GM19468 (cell line): ENCODE data around the gene GNG13.
"Not testable (repeated sequence)": the region's sequence is repeated elsewhere in the genome, so short reads cannot be mapped to it uniquely, and the experiment has no call there.

Source experiments
- ATAC-seq: cut with Tn5 transposase; IDR thresholded peaks from one replicate; pipeline ENCODE4 v1.9.1; 2021; ENCODE audit warnings: mild to moderate bottlenecking, moderate library complexity, moderate number of reproducible peaks; ENCODE audit not compliant: unreplicated experiment; ENCODE audit errors: extremely low read depth

GNG13 gene

DNA sequence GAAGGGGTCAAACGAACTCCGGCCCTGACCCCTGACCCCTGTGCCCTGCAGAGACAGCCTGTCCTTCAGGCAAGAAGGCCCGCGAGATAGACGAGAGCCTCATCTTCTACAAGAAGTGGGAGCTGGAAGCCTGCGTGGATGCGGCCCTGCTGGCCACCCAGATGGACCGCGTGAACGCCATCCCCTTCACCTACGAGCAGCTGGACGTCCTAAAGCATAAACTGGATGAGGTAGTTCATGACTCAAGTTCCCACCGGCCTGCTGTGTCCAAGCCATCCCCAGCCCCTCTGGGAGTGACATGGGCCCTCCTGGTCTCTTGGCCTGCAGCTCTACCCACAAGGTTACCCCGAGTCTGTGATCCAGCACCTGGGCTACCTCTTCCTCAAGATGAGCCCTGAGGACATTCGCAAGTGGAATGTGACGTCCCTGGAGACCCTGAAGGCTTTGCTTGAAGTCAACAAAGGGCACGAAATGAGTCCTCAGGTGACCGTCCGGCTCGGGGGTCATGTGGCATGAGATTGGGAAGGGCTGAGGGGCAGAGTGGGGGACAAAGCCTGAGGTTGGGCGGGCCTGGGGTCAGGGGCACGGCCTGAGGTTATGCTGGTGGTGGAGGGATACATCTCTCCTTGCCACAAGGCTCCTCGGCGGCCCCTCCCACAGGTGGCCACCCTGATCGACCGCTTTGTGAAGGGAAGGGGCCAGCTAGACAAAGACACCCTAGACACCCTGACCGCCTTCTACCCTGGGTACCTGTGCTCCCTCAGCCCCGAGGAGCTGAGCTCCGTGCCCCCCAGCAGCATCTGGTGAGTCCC, 34.3 kb downstream of the GNG13 start:
- no peak for ATAC-seq

DNA sequence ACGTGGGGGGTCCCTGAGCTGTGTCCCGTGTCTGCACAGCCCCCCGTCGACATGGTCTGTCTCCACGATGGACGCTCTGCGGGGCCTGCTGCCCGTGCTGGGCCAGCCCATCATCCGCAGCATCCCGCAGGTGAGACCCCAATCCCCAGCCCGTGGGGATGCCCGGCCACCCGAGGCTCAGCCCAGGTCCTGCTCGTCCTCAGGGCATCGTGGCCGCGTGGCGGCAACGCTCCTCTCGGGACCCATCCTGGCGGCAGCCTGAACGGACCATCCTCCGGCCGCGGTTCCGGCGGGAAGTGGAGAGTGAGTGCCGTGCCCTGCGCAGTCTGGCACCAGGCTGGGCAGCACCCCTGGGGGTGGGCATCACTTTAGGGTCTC, 35.1 kb downstream of the GNG13 start:
- no peak for ATAC-seq

DNA sequence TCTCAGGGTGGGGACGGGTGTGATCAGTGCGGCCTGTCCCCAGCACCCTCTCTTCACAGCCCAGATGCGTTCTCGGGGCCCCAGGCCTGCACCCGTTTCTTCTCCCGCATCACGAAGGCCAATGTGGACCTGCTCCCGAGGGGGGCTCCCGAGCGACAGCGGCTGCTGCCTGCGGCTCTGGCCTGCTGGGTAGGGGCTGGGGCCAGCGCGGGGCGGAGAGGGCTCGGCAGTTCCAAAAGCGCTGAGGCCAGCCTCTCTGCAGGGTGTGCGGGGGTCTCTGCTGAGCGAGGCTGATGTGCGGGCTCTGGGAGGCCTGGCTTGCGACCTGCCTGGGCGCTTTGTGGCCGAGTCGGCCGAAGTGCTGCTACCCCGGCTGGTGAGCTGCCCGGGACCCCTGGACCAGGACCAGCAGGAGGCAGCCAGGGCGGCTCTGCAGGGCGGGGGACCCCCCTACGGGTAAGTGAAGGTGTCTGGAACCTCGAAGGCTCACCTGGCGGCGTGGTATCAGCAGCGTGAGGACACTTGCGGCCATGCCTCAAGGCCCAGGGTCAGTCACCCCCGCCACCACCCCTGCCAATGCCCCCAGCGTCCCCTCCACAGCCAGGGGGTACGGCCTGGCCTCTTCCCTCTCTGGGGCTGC, 35.6 kb downstream of the GNG13 start:
- ATAC-seq, result no peak

DNA sequence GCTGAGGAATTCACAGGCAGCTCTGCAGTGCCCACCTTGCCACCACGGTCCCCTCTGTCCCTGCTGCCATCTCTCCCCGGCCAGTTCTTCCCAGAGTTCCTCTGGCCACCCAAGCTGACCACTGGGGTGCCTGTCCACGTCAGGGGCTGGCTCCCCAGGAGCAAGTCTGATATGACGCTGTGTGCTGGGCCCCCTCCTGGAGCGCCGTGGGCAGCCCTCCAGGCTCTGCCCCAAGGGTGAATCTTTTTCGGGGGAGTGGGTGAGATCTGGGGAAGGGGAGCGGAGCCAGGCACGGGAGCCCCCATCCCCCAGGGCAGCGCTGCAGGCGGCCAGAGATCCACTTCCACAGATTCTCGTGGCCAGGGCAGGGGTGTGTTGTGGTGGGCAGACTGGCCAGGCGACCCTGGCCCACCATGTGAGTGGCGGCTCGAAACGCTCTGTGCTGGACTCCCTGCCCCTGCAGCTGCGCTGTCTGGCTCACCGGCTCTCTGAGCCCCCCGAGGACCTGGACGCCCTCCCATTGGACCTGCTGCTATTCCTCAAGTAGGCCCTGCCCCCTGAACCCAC, 36.3 kb downstream of the GNG13 start:
- no peak for ATAC-seq

DNA sequence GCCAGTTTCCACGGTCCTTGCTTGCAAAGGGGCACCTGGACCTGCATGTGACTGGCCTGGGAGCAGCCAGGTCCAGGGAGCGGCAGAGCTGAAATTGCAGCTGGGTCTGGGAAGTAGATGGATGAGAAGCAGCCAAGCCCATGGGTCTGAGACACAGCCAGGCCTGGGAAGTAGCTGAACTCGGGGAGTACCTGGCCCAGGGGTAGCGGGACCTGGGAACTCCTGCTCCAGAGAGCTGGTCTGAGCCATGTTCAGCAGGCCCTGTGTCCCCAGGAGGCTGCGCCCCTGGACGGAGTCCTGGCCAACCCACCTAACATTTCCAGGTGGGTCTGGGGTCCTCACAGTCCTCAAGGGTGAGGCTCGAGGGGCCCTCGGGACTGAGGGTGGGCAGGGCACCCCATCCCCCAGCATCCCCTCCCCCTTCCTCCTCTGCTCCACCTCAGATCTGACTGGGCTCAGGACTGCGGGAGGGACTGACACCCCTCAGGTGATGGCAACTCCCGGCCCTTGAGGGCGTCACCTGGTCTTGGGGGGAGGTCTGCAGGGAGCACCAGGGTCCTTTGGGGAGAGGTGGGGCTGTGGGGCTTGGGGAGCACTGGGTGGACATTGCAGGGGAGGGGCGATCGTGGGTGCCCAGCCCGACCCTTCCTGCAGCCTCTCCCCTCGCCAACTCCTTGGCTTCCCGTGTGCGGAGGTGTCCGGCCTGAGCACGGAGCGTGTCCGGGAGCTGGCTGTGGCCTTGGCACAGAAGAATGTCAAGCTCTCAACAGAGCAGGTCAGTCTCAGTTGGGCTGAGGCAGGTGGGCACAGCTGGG, 37.0 kb downstream of the GNG13 start:
- ATAC-seq, result no peak

DNA sequence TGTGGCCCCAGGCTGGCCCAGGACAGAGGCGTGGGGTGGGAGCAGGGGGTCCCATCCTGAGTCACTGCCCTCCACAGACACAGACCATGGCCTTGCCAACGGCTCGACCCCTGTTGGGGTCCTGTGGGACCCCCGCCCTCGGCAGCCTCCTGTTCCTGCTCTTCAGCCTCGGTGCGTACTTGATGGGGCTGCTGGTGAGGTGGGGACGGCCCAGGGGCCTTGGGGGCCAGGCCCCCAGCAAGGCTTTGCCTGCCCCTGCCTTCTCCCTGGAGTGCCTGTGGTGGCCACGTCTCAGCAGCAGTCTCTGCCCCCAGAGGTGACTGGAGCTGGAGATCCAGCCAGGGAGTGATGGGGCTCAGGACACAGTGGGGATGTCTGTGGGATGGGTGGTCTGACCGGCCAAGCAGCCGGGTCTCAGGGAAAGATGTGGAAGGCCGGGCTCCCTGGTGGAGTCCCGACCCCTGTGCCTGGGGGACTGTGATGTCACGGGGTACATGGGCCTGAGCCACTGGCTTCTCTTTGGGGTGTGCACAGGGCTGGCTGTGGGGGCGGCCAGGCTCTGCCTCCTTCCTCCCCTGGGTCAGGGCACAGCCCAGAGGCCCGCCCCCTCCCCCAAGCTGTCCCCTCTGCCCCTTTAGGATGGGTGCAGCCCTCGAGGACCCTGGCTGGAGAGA, 37.8 kb downstream of the GNG13 start:
- no peak for ATAC-seq

DNA sequence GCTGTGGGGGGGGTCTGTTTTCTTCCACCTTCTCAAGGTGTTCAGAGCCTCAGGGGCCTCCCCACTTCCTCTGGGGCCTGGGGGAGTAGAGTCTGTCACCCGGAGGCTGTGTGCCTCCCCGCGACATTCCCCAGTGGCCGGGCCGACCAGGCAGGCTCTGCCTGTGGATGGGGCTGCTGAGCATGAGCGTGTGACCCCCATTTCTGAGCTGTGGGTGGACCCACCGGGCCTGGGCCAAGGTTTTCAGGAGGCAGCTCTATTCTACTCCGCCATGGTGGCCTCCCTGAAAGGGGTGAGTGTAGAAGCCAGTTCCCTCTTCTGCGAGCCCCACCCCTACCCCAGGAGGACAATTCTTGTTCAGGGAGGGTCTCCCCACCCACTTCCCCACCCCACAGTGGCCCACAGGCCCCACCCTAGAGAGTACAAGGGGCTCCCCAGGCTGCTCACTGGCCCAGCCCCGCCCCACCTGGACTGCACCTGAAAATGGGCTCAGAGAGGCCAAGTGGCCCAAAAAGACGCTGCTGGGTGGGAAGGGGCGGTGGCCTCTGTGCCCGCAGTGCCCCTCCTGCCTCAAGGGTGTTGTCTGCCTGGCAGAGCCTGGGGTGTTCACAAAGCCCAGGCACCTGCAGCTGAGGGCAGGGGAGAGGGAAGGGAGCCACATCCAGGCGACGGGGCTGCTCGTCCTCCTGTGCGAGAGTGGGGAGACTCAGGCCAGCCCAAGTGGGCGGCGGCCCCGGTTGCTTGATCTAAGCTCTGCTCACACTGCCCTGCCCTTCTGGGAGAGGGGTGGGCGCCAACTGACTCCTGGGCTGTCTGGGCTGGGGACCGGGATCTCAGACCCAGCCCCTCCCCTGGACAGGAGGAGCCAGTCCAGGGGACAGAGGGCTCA, 38.7 kb downstream of the GNG13 start:
- ATAC-seq, result no peak

DNA sequence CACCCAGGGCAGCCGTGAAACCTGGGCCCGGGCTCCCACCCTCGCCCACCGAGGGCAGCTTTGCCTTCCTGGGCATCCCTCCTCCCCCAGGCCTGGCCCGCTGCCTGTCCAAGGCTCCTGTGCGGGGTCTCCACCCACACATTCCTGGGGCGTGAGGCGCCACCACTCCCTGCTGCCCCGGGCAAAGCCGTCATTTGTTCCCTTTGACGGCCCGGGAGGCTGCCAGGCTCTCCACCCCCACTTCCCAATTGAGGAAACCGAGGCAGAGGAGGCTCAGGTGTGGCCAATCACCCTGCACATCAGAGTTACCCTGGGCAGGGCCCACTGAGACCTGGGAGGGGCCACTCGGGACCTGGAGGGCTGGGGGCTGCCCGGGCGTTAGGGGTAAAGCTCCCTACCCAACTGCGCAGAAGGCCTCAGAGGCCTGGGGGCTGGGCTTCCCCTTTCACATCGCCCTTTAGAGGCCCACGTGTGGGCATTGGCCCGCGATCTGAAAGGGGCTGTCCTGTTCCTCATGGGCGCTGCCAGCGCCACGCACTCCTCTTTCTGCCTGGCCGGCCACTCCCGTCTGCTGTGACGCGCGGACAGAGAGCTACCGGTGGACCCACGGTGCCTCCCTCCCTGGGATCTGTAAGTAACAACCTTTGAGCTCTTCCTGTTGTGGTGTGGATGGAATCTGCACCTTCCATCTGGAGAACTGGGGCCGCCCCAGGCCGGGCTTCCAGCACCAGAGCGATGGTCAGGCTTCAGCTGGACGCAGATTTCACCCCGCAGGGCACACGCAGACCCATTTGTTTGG, 39.8 kb downstream of the GNG13 start, which contains the start of gene MSLN:
Gene MSLN, plus strand, starts transcription at position 190 of the 799 bp plus-strand sequence. CDS start 1,947 bp downstream, outside the sequence.
- no peak for ATAC-seq

DNA sequence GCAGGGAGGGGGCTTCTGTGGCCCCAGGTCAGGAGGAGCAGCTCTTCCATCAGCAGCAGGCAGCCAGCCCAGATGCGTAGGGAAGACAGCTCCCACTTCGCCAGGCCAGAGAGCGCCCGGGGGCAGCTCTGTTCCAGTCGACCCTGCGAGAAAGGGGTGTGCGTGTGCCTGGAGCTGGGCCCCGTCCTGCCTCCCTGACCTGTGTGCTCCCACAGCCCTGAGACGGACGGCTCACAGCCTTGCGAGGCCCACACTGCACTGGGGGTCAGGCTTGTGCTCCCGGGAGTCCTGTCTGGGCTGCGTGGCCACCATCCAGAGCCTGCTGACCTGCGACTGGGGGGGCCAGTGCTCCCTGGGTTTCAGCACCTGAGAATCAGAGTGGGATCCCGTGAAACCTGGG, 40.5 kb downstream of the GNG13 start:
- no peak for ATAC-seq

DNA sequence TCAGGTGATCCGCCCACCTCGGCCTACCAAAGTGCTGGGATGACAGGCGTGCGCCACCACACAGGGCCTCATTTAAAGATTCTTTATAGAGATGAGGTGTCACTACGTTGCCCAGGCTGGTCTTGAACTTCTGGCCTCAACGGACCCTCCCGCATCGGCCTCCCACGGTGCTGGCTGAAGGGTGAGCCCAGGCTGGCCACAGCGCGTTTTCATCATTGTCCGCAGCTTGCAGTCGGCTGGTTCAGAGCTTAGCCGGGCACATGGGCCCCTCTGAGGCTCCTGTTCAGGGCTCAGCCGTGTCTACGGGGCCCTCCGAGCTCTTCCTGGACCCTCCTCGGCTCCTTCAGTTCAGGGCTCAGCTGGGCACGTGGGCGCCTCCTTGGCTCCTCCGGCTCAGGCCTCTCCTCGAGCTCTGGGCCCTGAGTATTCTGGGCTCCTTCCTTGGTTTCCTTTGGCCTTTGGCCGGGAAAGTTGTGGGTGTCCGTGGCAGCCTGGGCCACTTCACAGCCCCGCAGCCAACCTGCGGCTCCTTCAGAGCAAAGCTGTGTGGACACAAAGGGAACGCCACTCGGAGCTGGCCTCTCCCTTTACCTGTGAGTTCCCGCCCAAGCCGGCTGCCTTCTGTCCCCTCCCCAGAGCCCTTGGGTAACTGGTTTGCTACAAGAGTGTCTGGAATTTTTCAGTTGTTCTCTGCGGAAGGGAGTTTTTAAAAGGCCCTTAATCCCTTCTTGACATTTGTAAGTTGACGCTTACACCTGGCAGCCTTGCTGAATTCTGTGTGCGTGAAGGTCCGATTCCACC, 41.2 kb downstream of the GNG13 start:
- ATAC-seq, result no peak

DNA sequence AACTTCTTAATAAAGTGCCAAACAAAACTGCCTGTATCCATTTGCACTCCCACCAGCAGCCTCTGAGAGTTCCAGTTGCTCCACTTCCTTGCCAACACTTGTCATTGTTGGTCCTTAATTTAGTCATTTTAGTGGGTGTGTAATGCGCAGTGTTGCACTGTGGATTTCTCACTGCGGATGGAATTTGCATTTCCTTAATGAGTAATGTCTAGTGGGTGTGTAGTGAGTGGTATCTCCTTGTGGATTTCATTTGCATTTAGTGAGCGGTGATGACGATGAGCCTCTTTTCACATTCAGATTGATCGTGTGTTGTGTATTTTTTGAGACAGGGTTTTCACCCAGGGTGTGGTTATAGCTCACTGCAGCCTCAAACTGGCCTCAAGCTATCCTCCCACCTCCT, 44.1 kb downstream of the GNG13 start:
- ATAC-seq, result no peak

DNA sequence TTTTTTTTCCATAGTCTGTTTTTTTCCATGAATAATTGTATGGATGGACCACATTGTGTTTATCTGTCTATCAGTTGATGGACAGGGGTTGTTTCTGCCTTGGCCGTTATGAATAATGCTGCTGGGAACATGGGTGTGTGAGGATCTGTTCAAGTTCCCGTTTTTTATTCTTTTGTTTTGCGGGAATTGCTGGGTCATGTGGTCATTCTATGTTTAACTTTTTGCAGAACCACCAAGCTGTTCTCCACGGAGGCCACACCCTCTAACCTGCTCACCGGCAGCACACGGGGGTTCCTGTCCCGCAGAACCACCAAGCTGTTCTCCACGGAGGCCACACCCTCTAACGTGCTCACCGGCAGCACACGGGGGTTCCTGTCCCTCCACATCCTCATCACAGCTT, 45.9 kb downstream of the GNG13 start:
- ATAC-seq, result no peak

DNA sequence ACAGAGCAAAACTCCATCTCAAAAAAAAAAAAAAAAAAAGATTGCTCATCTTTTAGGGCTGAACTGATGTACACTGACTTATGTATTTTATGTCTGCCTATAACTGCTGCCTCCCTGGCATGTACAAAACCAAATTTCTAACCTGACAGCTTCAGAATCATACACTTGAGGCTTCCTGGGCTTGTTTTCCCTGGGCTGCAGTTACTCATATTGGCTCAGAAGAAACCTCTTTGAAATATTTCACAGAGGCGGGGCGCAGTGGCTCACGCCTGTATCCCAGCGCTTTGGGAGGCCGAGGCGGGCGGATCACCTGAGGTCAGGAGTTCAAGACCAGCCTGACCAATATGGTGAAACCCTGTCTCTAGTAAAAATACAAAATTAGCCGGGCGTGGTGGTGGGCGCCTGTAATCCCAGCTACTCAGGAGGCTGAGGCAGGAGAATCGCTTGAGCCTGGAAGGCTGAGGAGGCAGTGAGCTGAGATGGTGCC, 46.4 kb downstream of the GNG13 start:
- ATAC-seq, result not testable (repeated sequence)

DNA sequence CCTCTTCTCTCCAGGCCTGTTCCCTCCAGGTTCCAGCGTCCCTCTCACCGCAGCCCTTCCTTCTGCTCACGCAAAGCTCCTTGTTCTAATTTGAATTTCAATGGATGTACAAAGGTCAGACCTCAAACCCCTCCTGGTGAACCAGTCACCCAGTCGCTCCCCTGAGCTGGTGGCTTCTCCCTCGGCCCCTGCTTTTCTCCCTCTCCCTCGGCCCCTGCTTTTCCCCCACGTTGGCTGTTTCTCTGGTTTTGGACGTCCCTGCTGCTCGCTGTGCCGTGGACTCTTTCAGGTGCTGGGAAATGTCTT, 48.6 kb downstream of the GNG13 start:
- ATAC-seq, result no peak

DNA sequence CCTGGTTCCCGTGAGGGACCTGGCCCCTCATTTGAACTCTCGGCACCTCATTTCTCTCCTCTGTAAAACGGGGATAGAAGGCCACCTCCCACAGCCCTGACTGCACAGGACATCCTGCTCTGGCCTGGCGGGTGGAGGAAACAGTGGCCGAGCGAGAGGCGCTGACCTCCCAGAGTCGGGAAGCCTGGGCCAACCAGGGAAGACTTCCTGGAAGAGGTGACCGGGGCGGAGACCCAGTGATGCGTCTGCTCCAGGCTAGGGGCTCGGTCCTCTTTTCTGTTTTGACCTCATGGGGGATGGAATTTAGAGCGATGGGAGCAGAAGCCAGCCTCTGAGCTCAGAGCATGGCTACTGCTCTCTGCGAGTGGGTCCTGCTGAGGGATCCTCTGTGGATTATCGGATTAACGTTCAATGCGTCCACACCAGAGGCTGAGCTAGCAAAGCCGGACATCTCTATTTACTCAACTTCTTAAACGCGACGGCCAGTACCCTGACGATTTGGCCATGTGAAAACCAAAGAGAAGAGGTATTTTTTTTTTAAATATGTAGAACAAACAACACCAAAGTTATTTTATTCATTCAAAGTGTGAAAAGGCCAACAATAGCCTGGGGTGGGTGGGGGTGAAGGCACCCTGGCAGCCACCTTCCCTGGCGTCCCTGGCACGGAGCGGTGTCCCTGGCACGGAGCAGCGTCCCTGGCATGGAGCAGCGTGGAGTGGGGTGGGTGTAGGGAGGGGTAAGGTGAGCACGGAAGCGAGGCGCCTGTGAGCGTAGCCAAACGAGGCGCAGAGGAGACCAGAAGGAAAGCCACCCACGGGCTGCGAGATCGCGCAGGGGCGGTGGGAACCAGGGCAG, 49.2 kb downstream of the GNG13 start:
- no peak for ATAC-seq

DNA sequence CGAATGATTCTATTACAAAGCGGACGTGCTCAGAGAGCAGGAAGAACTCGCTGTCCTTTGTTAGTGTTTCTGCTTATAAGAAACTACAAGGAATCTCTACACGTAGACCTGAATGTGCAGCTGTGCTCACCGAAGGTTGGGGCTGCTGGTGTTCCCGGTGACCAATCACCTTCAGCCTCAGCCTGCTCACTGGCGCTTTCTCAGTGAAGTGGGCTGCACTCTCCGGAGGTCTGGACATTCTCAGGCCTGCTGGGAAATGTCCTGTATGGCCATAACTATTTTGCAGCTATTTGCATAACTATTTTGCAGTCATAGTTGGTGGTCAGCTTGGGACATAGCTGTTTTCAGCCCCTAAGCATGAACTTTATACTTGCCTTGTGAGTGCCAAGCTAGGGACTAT, 50.0 kb downstream of the GNG13 start:
- no peak for ATAC-seq

DNA sequence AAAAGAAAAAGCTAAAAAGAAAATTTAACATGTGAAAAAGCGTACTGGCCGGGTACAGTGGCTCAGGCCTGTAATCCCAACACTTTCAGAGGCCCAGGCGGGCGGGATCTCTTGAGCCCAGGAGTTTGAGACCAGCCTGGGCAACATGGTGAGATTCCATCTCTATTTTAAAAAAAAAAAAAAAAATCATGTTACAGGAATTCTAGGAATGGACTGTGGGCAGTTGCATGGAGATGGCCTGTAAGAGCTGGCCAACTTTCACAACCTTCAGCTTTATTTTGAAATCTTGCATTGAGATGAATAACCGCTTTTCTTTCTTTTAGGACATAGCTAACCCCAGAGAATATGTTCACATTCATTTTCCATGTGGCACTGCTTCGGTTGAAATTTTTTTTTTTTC, 51.5 kb downstream of the GNG13 start:
- no peak for ATAC-seq
